ENCODE measurements around the gene KRT76.

GRCh38 chr12:52766351-52767019 is 10.7 kb downstream of the KRT76 start:
- TF ChIP-seq CTCF (IDR thresholded peaks at IDR 0.05) (no peak), EZH2 (IDR thresholded peaks at IDR 0.05; ENCODE audit: borderline replicate concordance, insufficient read depth, low read depth, low read length, poor library complexity, severe bottlenecking) (no peak)
